HepG2 (cell line): ENCODE results near the gene ST6GALNAC3.
"Not testable (repeated sequence)": the region's sequence is repeated elsewhere in the genome, so short reads cannot be mapped to it uniquely, and the experiment has no call there.

Experiments
- EP300 ChIP-seq, 3 experiments: sonication (generic) in 1 of 3; formaldehyde crosslinking in 1 of 3; IDR thresholded peaks; 2 replicates each; pipeline versions ENCODE4 v1.5.1 to v1.6.1; 2011 to 2020; ENCODE audit warnings: low read depth in 2 of 3, low read length in 2 of 3, borderline replicate concordance in 1 of 3, improper control_type of control experiment in 1 of 3, mild to moderate bottlenecking in 1 of 3, missing genetic modification reagents in 1 of 3, moderate library complexity in 1 of 3
- NFE2 ChIP-seq: sonication (generic); formaldehyde crosslinking; IDR thresholded peaks from 2 replicates; pipeline ENCODE4 v1.4.0; 2020; ENCODE audit warnings: missing genetic modification reagents
- SNRNP70 ChIP-seq: fragments of 200-400 bp; formaldehyde crosslinking; IDR thresholded peaks from 2 replicates; pipeline ENCODE4 v1.6.1; 2017; ENCODE audit warnings: mild to moderate bottlenecking, low read depth, low read length, moderate library complexity
- ZFP36 ChIP-seq: fragments of 150-350 bp; IDR thresholded peaks from 2 replicates; pipeline ENCODE4 v1.6.1; 2018; ENCODE audit warnings: borderline replicate concordance, low read length, low read depth; ENCODE audit not compliant: partially characterized antibody
- ZNF709 ChIP-seq: sonication (generic); formaldehyde crosslinking; IDR thresholded peaks from 2 replicates; pipeline ENCODE4 v1.5.0; 2020; ENCODE audit warnings: mild to moderate bottlenecking, missing genetic modification reagents

DNA sequence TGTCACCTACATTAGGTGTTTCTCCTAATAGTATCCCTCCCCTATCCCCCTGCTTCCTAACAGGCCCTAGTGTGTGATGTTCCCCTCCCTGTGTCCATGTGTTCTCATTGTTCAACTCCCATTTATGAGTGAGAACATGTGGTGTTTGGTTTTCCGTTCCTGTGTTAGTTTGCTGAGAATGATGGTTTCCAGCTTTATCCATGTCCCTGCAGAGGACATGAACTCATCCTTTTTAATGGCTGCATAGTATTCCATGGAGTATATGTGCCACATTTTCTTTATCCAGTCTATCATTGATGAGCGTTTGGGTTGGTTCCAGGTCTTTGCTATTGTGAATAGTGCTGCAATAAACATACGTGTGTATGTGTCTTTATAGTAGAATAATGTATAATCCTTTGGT is 267.3 kb downstream of the ST6GALNAC3 start:
- TF ChIP-seq ZNF709 (CRISPR knock-in tag); SNRNP70; NFE2 (CRISPR knock-in tag); EP300 (IDR thresholded peaks at IDR 0.05; ENCODE audit: low read depth in 2 of 2, low read length in 2 of 2); EP300 (CRISPR knock-in tag; IDR thresholded peaks at IDR 0.05; ENCODE audit: borderline replicate concordance); ZFP36: not testable (repeated sequence)
